ENCODE results near the gene UFD1. TPM values are rescaled to one million over a fixed set of nuclear protein-coding genes. Genes with fewer than 3 reads are reported as not detected.

The UFD1 gene
- total RNA-seq, 4 donors from 2014 or later, result 32.3 to 47.5 (median 40.3) TPM

DNA sequence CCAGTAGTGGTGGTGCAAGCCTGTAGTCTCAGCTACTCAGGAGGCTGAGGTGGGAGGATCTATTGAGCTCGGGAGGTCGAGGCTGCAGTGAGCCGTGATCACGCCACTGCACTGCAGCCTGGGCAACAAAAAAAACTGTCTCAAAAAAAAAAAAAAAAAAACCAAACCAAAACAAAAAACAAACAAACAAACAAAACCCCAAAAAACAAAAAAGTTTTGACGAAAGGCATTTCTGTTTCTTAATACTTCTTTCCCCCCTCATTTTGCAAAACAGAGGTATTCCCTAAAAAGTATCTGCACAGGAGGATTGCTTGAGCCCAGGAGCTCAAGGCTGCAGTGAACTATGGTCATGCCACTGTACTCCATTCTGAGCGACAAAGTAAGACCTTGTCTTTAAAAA is 58.7 kb downstream of the UFD1 start:
- no peak for DNase-seq (ENCODE audit: low spot score)
- ATAC-seq (ENCODE audit: low FRiP score), result no peak
- TF ChIP-seq, protein P1, sequence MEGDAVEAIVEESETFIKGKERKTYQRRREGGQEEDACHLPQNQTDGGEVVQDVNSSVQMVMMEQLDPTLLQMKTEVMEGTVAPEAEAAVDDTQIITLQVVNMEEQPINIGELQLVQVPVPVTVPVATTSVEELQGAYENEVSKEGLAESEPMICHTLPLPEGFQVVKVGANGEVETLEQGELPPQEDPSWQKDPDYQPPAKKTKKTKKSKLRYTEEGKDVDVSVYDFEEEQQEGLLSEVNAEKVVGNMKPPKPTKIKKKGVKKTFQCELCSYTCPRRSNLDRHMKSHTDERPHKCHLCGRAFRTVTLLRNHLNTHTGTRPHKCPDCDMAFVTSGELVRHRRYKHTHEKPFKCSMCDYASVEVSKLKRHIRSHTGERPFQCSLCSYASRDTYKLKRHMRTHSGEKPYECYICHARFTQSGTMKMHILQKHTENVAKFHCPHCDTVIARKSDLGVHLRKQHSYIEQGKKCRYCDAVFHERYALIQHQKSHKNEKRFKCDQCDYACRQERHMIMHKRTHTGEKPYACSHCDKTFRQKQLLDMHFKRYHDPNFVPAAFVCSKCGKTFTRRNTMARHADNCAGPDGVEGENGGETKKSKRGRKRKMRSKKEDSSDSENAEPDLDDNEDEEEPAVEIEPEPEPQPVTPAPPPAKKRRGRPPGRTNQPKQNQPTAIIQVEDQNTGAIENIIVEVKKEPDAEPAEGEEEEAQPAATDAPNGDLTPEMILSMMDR (IDR thresholded peaks at IDR 0.05), result no peak

GRCh38 chr22:19419464-19420178 is 59.4 kb downstream of the UFD1 start:
- DNase-seq (ENCODE audit: low spot score), result no peak
- no peak for ATAC-seq (ENCODE audit: low FRiP score)
- TF ChIP-seq, protein P1 (IDR thresholded peaks at IDR 0.05), result no peak

- DNase-seq (ENCODE audit: low spot score), result no peak
- no peak for ATAC-seq (ENCODE audit: low FRiP score)
- TF ChIP-seq, protein P1 (IDR thresholded peaks at IDR 0.05), result no peak
These were observed 59.9 kb downstream of the UFD1 start for GRCh38 chr22:19419086-19419463.

DNA sequence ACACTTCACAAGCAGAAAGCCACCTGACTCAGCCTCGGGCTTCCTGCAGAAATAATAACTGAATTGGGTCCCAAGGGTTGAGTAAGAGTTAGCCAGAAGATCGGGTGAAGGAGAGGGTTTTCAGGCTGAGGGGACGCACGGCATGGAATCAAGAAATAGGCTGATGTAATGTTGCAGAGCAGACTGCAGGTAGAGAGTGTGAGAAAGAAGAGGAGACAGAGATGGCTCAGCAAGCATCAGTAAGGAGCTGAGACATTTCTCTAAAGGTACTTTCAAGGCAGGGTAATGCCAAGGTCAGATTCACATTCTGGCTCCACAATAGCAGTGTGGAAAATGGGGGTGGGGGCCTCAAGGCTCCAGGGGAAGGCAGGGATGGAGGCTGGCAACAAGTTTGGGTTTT is 66.1 kb downstream of the UFD1 start:
- TF ChIP-seq, protein P1 (IDR thresholded peaks at IDR 0.05), result no peak
- ATAC-seq (ENCODE audit: low FRiP score), result no peak
- DNase-seq (ENCODE audit: low spot score), result no peak

DNA sequence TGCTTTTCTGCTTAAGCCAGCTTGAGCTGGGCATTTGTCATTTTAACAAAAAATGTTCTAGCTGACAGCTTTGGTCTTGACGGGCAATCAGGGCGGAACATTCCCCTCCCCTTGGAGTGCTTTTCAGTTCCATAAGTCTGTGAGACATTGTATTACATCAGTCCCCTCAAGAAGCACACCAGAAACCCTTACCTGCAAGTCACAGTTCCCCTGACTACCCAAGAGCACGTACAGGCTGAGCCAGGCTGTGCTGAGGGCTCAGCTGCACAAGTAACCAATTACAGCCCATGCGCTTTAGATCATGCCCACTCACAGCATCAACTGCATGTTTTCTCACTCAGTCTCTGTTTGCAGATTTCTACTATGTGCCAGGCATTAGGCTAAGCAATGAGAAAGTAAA is 66.5 kb downstream of the UFD1 start:
- DNase-seq (ENCODE audit: low spot score) (no peak), ATAC-seq (ENCODE audit: low FRiP score) (no peak)
- TF ChIP-seq, protein P1 (IDR thresholded peaks at IDR 0.05), result no peak

DNA sequence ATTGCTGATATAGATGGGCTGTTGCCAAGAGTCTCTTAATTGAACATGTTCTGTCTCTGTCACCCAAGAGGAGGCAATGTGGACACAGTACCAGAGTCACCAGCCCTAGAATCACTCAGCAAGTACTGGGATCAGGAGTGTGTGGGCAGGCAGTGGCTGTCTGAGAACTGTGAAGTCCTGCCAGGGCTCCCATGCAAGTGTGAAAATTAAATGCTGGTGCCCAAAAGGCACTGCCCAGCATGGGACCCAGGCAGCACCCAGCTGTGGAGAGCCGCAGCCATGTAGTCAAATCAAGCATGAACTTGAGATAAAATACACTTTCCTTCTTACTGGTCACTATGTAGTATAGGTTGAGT is 67.3 kb downstream of the UFD1 start:
- ATAC-seq (ENCODE audit: low FRiP score), result no peak
- no peak for DNase-seq (ENCODE audit: low spot score)
- TF ChIP-seq, protein P1 (IDR thresholded peaks at IDR 0.05), result no peak

- DNase-seq (ENCODE audit: low spot score) (no peak), ATAC-seq (ENCODE audit: low FRiP score) (no peak)
- TF ChIP-seq, protein P1 (IDR thresholded peaks at IDR 0.05), result no peak
These were observed 67.9 kb downstream of the UFD1 start for GRCh38 chr22:19410941-19411689.

Measured in omental fat pad (tissue), 4 donors.